Measurements from ENCODE around the gene GK2.

- TF ChIP-seq MAX (IDR thresholded peaks at IDR 0.05; ENCODE audit: low read depth), result no peak
- TF ChIP-seq CTCF (IDR thresholded peaks at IDR 0.05), result no peak
- peak; percentile 22 for TF ChIP-seq RAD21 (IDR thresholded peaks at IDR 0.05; ENCODE audit: low read length)
- no peak for TF ChIP-seq TAF1 (IDR thresholded peaks at IDR 0.05; ENCODE audit: borderline replicate concordance, low read depth, low read length)
- no peak for TF ChIP-seq PBX3 (IDR thresholded peaks at IDR 0.05)
- no peak for TF ChIP-seq POLR2AphosphoS5 (IDR thresholded peaks at IDR 0.05; ENCODE audit: low read depth, low read length)
- TF ChIP-seq GATA2 (CRISPR knock-in tag; IDR thresholded peaks at IDR 0.05), result peak; percentile 92
- TF ChIP-seq GABPA (IDR thresholded peaks at IDR 0.05; ENCODE audit: low read depth), result no peak
- no peak for TF ChIP-seq MXI1 (IDR thresholded peaks at IDR 0.05; ENCODE audit: low read depth, low read length)
- no peak for TF ChIP-seq EZH2phosphoT487 (IDR thresholded peaks at IDR 0.05; ENCODE audit: borderline replicate concordance, low read depth)
- TF ChIP-seq CHD2 (IDR thresholded peaks at IDR 0.05; ENCODE audit: low read length, partially characterized antibody), result peak; percentile 57
- no peak for TF ChIP-seq YY1 (IDR thresholded peaks at IDR 0.05; ENCODE audit: low read depth)
- TF ChIP-seq REST (IDR thresholded peaks at IDR 0.05; ENCODE audit: low read depth, low read length), result no peak
Observed at GRCh38 chr4:79358438-79358837, 49.6 kb downstream of the GK2 start.
